Mesenchymal stem cell (in vitro differentiated cells and primary cell): ENCODE results near the gene WNK1.

Experiments used
- DNase-seq: peaks from one replicate; pipeline ENCODE4 v3.0.0-alpha.2; 2013
- H2AFZ ChIP-seq: one replicate; pipeline ENCODE4 v1.6.1; 2013; ENCODE audit warnings: low read depth, mild to moderate bottlenecking, control low read depth, inconsistent platforms, low read length, moderate library complexity
- H2AK5ac ChIP-seq: 2 replicates; pipeline ENCODE4 v1.6.1; 2013; ENCODE audit warnings: low read length, moderate library complexity, mild to moderate bottlenecking, inconsistent platforms; ENCODE audit not compliant: severe bottlenecking
- H2BK120ac ChIP-seq: one replicate; pipeline ENCODE4 v1.6.1; 2013; ENCODE audit warnings: low read depth, mild to moderate bottlenecking, inconsistent platforms, low read length, moderate library complexity
- H2BK12ac ChIP-seq, 2 experiments: one replicate each; pipeline ENCODE4 v1.6.1; 2013; ENCODE audit warnings: inconsistent platforms in 2 of 2, low read length in 2 of 2, mild to moderate bottlenecking in 2 of 2, moderate library complexity in 2 of 2, control low read depth in 1 of 2
- H2BK15ac ChIP-seq: one replicate; pipeline ENCODE4 v1.6.1; 2013; ENCODE audit warnings: mild to moderate bottlenecking, low read depth, inconsistent platforms; ENCODE audit not compliant: poor library complexity, severe bottlenecking
- H2BK5ac ChIP-seq: 2 replicates; pipeline ENCODE4 v1.6.1; 2013; ENCODE audit warnings: low read depth, mild to moderate bottlenecking, low read length, control low read depth, inconsistent platforms; ENCODE audit not compliant: poor library complexity, severe bottlenecking
- H3K14ac ChIP-seq, 2 experiments: one replicate each; pipeline ENCODE4 v1.6.1; 2013; ENCODE audit warnings: inconsistent platforms in 2 of 2, low read length in 2 of 2, control low read depth in 1 of 2, mild to moderate bottlenecking in 1 of 2, moderate library complexity in 1 of 2
- H3K18ac ChIP-seq, 2 experiments: one replicate each; pipeline ENCODE4 v1.6.1; 2013; ENCODE audit warnings: inconsistent platforms in 2 of 2, low read length in 2 of 2, control low read depth in 1 of 2, low read depth in 1 of 2, mild to moderate bottlenecking in 1 of 2
- H3K23ac ChIP-seq, 2 experiments: one replicate each; pipeline ENCODE4 v1.6.1; 2013; ENCODE audit warnings: inconsistent platforms in 2 of 2, low read length in 2 of 2, mild to moderate bottlenecking in 2 of 2, moderate library complexity in 2 of 2, control low read depth in 1 of 2
- H3K27ac ChIP-seq: 2 replicates; pipeline ENCODE4 v1.5.1; 2013; ENCODE audit warnings: mild to moderate bottlenecking, moderate library complexity, low read length, control low read depth, inconsistent platforms; ENCODE audit not compliant: poor library complexity, severe bottlenecking
- H3K27me3 ChIP-seq, 2 experiments: 2 replicates each; pipeline versions ENCODE4 v1.6.1 to v1.7.0; 2013; ENCODE audit warnings: low read length in 2 of 2, mild to moderate bottlenecking in 2 of 2, moderate library complexity in 2 of 2, control low read depth in 1 of 2, inconsistent platforms in 1 of 2; ENCODE audit not compliant: control insufficient read depth in 1 of 2, insufficient read depth in 1 of 2
- H3K36me3 ChIP-seq, 2 experiments: 2 replicates each; pipeline versions ENCODE4 v1.6.1 to v1.7.0; 2013; ENCODE audit warnings: low read length in 2 of 2, control low read depth in 1 of 2, inconsistent platforms in 1 of 2, low read depth in 1 of 2, mild to moderate bottlenecking in 1 of 2; ENCODE audit not compliant: insufficient read depth in 2 of 2, control insufficient read depth in 1 of 2
- H3K4ac ChIP-seq, 2 experiments: one replicate each; pipeline ENCODE4 v1.6.1; 2013; ENCODE audit warnings: inconsistent platforms in 2 of 2, low read length in 2 of 2, mild to moderate bottlenecking in 2 of 2, moderate library complexity in 2 of 2, control low read depth in 1 of 2, low read depth in 1 of 2
- H3K4me1 ChIP-seq: 2 replicates; pipeline ENCODE4 v1.6.1; 2013; ENCODE audit warnings: low read depth, low read length, control low read depth; ENCODE audit not compliant: control insufficient read depth, insufficient read depth
- H3K4me2 ChIP-seq: 2 replicates; pipeline ENCODE4 v1.6.1; 2013; ENCODE audit warnings: low read length, mild to moderate bottlenecking, inconsistent platforms; ENCODE audit not compliant: poor library complexity, severe bottlenecking
- H3K4me3 ChIP-seq, 2 experiments: 2 replicates each; pipeline versions ENCODE4 v1.5.1 to v1.7.0; 2013; ENCODE audit warnings: low read length in 2 of 2, mild to moderate bottlenecking in 2 of 2, control low read depth in 1 of 2, low read depth in 1 of 2; ENCODE audit not compliant: insufficient read depth in 1 of 2
- H3K79me1 ChIP-seq: replicated peaks from 2 replicates; pipeline ENCODE4 v1.6.1; 2013; ENCODE audit warnings: mild to moderate bottlenecking, control low read depth, low read length, inconsistent platforms; ENCODE audit not compliant: poor library complexity, severe bottlenecking
- H3K9ac ChIP-seq: 2 replicates; pipeline ENCODE4 v1.7.0; 2013; ENCODE audit warnings: mild to moderate bottlenecking, low read length, moderate library complexity
- H3K9me3 ChIP-seq: 2 replicates; pipeline ENCODE4 v1.7.0; 2013; ENCODE audit warnings: mild to moderate bottlenecking, low read length; ENCODE audit not compliant: control insufficient read depth
- H4K8ac ChIP-seq: one replicate; pipeline ENCODE4 v1.6.1; 2013; ENCODE audit warnings: inconsistent platforms, mild to moderate bottlenecking, low read length, moderate library complexity
- H4K91ac ChIP-seq: one replicate; pipeline ENCODE4 v1.6.1; 2013; ENCODE audit warnings: mild to moderate bottlenecking, low read length, inconsistent platforms
- WGBS: methylation state at CpG from one replicate; pipeline ENCODE4 v1.1.7; 2013; ENCODE audit warnings: mixed read lengths; 5-methylcytosine and 5-hydroxymethylcytosine counted together

Gene WNK1

DNA sequence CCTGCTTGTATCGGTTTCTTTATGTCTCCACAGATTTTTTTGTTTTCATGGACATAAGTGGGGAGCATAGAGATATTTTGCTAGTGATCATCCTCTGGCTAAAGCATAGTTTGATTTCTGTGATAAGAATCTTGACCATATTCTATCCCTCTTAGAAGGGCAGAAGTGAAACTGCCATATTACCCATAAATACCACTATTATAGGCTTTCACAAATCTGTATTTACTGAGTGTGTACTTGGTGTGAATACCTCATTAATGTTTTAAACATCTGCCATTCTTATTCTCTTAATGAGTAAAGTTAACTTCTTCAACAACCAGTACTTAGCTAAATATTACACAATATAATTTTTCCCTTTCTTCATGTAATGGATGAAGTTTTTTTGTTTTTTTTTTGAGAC is 16.1 kb downstream of the WNK1 start:
- no peak overlapping the region for H2BK12ac ChIP-seq
- H3K27me3 ChIP-seq: no peaks in the 10 kb centered on the region
- WGBS: no CpG with 5 or more reads among the region's 1 CpG
- H3K79me1 ChIP-seq: no peaks in the 10 kb centered on the region
- H3K4ac ChIP-seq: no peak overlapping the region
- H3K36me3 ChIP-seq: no peaks in the 10 kb centered on the region
- H4K91ac ChIP-seq: no peak overlapping the region
- H4K8ac ChIP-seq: no peak overlapping the region
- no peak overlapping the region for H3K9ac ChIP-seq
- H3K4me3 ChIP-seq: no peak overlapping the region
- no peak overlapping the region for H2AK5ac ChIP-seq
- no peak overlapping the region for H3K18ac ChIP-seq
- no peak overlapping the region for H2BK120ac ChIP-seq
- no peak for DNase-seq
- H3K9me3 ChIP-seq: no peaks in the 10 kb centered on the region
- H3K23ac ChIP-seq: no peak overlapping the region
- H2AFZ ChIP-seq: no peak overlapping the region
- H2BK5ac ChIP-seq: no peak overlapping the region
- H3K27ac ChIP-seq: no peak overlapping the region
- H3K4me1 ChIP-seq: peaks cover 1% of the 10 kb centered on the region
- H2BK15ac ChIP-seq: no peak overlapping the region
- H3K4me2 ChIP-seq: no peak overlapping the region
- no peak overlapping the region for H3K14ac ChIP-seq

GRCh38 chr12:770479-770878 is 18.1 kb downstream of the WNK1 start:
- Histone ChIP-seq H2AFZ (no peak overlapping the region), H4K91ac (no peak overlapping the region), H2BK5ac (no peak overlapping the region), H3K27me3 (no peaks in the 10 kb centered on the region), H2BK15ac (no peak overlapping the region), H3K4me2 (no peak overlapping the region), H3K9ac (no peak overlapping the region), H3K36me3 (peaks cover 0 to under 1% of the 10 kb centered on the region in 2 experiments), H3K18ac (no peak overlapping the region), H3K79me1 (no peaks in the 10 kb centered on the region), H2BK12ac (no peak overlapping the region), H3K9me3 (no peaks in the 10 kb centered on the region), H3K23ac (no peak overlapping the region), H3K14ac (no peak overlapping the region), H4K8ac (no peak overlapping the region), H3K27ac (no peak overlapping the region), H2AK5ac (no peak overlapping the region), H3K4me3 (no peak overlapping the region), H3K4me1 (no peaks in the 10 kb centered on the region), H2BK120ac (no peak overlapping the region), H3K4ac (no peak overlapping the region)
- WGBS: 80% methylated on average over 1 of the region's 2 CpGs
- no peak for DNase-seq

- H3K9ac ChIP-seq: no peak overlapping the region
- no peak overlapping the region for H2BK12ac ChIP-seq
- no peak overlapping the region for H4K91ac ChIP-seq
- no peak overlapping the region for H3K27ac ChIP-seq
- no CpG with 5 or more reads among the region's 5 CpGs for WGBS
- no peak overlapping the region for H2AK5ac ChIP-seq
- H3K4me3 ChIP-seq: no peak overlapping the region
- no peak overlapping the region for H3K4me2 ChIP-seq
- H3K23ac ChIP-seq: no peak overlapping the region
- no peak overlapping the region for H2BK5ac ChIP-seq
- DNase-seq: no peak
- H2BK120ac ChIP-seq: no peak overlapping the region
- peaks cover 0 to 5% of the 10 kb centered on the region in 2 experiments for H3K36me3 ChIP-seq
- no peak overlapping the region for H3K14ac ChIP-seq
- H3K4me1 ChIP-seq: peaks cover 2% of the 10 kb centered on the region
- no peaks in the 10 kb centered on the region for H3K9me3 ChIP-seq
- no peak overlapping the region for H2BK15ac ChIP-seq
- H3K27me3 ChIP-seq: no peaks in the 10 kb centered on the region
- H3K18ac ChIP-seq: no peak overlapping the region
- no peak overlapping the region for H2AFZ ChIP-seq
- no peak overlapping the region for H3K4ac ChIP-seq
- no peak overlapping the region for H4K8ac ChIP-seq
- H3K79me1 ChIP-seq: no peaks in the 10 kb centered on the region
Measured at GRCh38 chr12:772056-772697, 19.8 kb downstream of the WNK1 start.

- Histone ChIP-seq H3K4me2 (no peak overlapping the region), H3K14ac (no peak overlapping the region), H3K9ac (peak overlapping the region; percentile 52), H3K4ac (no peak overlapping the region), H2AK5ac (no peak overlapping the region), H3K4me3 (peak overlapping the region in 1 of 2 experiments; percentile 42), H3K27me3 (no peaks in the 10 kb centered on the region), H3K36me3 (peaks cover 0 to 5% of the 10 kb centered on the region in 2 experiments), H2BK12ac (no peak overlapping the region), H3K79me1 (no peaks in the 10 kb centered on the region), H4K8ac (no peak overlapping the region), H2BK5ac (no peak overlapping the region), H4K91ac (no peak overlapping the region), H2AFZ (no peak overlapping the region), H2BK120ac (no peak overlapping the region), H3K4me1 (peaks cover 4% of the 10 kb centered on the region), H3K23ac (no peak overlapping the region), H3K9me3 (no peaks in the 10 kb centered on the region), H3K18ac (no peak overlapping the region), H2BK15ac (no peak overlapping the region), H3K27ac (no peak overlapping the region)
- DNase-seq: peak; percentile 69
- WGBS: no CpG with 5 or more reads among the region's 3 CpGs
Measured at GRCh38 chr12:774051-774614, 21.8 kb downstream of the WNK1 start.
